Measurements from ENCODE around the gene ANKDD1A.

GRCh38 chr15:64862408-64862807 is 49.3 kb upstream of the ANKDD1A start:
- TF ChIP-seq CTCF (IDR thresholded peaks at IDR 0.05) (no peak), POLR2A (IDR thresholded peaks at IDR 0.05) (no peak)

Data from testis (tissue), 2 donors.